GM12878 (cell line): ENCODE data around the gene KRTAP9-9.
"Not testable (repeated sequence)": the region's sequence is repeated elsewhere in the genome, so short reads cannot be mapped to it uniquely, and the experiment has no call there.

Source experiments
- BCL3 ChIP-seq: IDR thresholded peaks from 2 replicates; pipeline ENCODE4 v1.6.1; 2011; ENCODE audit warnings: borderline replicate concordance, low read depth, mild to moderate bottlenecking, moderate library complexity, low read length; ENCODE audit not compliant: insufficient read depth, poor library complexity, severe bottlenecking
- CEBPZ ChIP-seq: fragments of 150-350 bp; IDR thresholded peaks from 2 replicates; pipeline ENCODE4 v1.6.1; 2016; ENCODE audit warnings: low read depth, low read length
- CTCF ChIP-seq, 3 experiments: IDR thresholded peaks in 2 of 3; conservative IDR thresholded peaks in 1 of 3; 2 replicates each; pipeline ENCODE4 v1.5.1; 2011; ENCODE audit warnings: low read depth in 3 of 3, low read length in 3 of 3, mild to moderate bottlenecking in 3 of 3, control low read depth in 2 of 3, moderate library complexity in 2 of 3, inconsistent platforms in 1 of 3, mixed read lengths in 1 of 3; ENCODE audit not compliant: control insufficient read depth in 2 of 3, insufficient read depth in 1 of 3; ENCODE audit errors: extremely low read depth in 1 of 3
- HCFC1 ChIP-seq: fragments of 150-350 bp; IDR thresholded peaks from 2 replicates; pipeline ENCODE4 v1.6.1; 2014; ENCODE audit warnings: low read length
- HDAC6 ChIP-seq: fragments of 200-600 bp; sonication (generic); IDR thresholded peaks from one replicate; pipeline ENCODE4 v1.8.0; 2017; ENCODE audit warnings: antibody characterized with exemption; ENCODE audit not compliant: unreplicated experiment
- LARP7 ChIP-seq: fragments of 450-650 bp; IDR thresholded peaks from 2 replicates; pipeline ENCODE4 v1.6.1; 2017; ENCODE audit warnings: mild to moderate bottlenecking
- POU2F2 ChIP-seq: IDR thresholded peaks from 3 replicates; pipeline ENCODE4 v1.6.1; 2011; ENCODE audit warnings: low read depth, mild to moderate bottlenecking, low read length, borderline replicate concordance
- PRDM15 ChIP-seq: fragments of 450-650 bp; formaldehyde crosslinking; IDR thresholded peaks from 2 replicates; pipeline ENCODE4 v1.4.0; 2020; ENCODE audit warnings: mild to moderate bottlenecking, moderate library complexity
- REST ChIP-seq: IDR thresholded peaks from 2 replicates; pipeline ENCODE4 v1.6.1; 2012; ENCODE audit warnings: mild to moderate bottlenecking, low read depth, low read length
- SP1 ChIP-seq: IDR thresholded peaks from one replicate; pipeline ENCODE4 v1.6.1; 2011; ENCODE audit warnings: low read depth, low read length
- SRF ChIP-seq, 2 experiments: IDR thresholded peaks; 2 replicates each; pipeline ENCODE4 v1.6.1; 2011; ENCODE audit warnings: low read depth in 2 of 2, low read length in 2 of 2, mild to moderate bottlenecking in 1 of 2, moderate library complexity in 1 of 2
- TCF12 ChIP-seq: IDR thresholded peaks from 2 replicates; pipeline ENCODE4 v1.6.1; 2011; ENCODE audit warnings: low read depth, mild to moderate bottlenecking, low read length
- YY1 ChIP-seq: IDR thresholded peaks from 2 replicates; pipeline ENCODE4 v1.6.1; 2011; ENCODE audit warnings: low read depth, mild to moderate bottlenecking, low read length

DNA sequence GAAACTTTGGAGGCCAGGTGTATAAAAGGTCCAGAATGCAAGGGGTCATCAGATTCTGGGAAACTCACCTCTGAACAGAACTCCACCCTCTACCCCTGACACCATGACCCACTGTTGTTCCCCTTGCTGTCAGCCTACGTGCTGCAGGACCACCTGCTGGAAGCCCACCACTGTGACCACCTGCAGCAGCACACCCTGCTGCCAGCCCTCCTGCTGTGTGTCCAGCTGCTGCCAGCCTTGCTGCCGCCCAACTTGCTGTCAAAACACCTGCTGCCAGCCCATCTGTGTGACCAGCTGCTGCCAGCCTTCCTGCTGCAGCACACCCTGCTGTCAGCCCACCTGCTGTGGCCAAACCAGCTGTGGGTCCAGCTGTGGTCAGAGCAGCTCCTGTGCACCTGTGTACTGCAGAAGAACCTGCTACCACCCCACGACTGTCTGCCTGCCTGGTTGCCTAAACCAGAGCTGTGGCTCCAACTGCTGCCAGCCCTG is 17.2 kb upstream of the KRTAP9-9 start, which contains the start of gene KRTAP9-8:
- TF ChIP-seq BCL3; SP1; POU2F2; CEBPZ; CTCF (IDR thresholded peaks at IDR 0.05 in 2 of 3, conservative IDR thresholded peaks at IDR 0.05 in 1 of 3; ENCODE audit: control insufficient read depth in 2 of 3, extremely low read depth in 1 of 3, insufficient read depth in 1 of 3, low read depth in 3 of 3, low read length in 3 of 3); HDAC6; REST; SRF (IDR thresholded peaks at IDR 0.05; ENCODE audit: low read depth in 2 of 2, low read length in 2 of 2); LARP7; HCFC1; PRDM15 (CRISPR knock-in tag); TCF12; YY1: not testable (repeated sequence)
